Measurements from ENCODE around the gene EML1. TPM values are rescaled to one million over a fixed set of nuclear protein-coding genes. Genes with fewer than 3 reads are reported as not detected.

Gene EML1
- total and polyA plus RNA-seq, 2 of the 13 experiments (the other 11 are each of a cell fraction or from before 2014, with no cell fraction given) = 0.59 to 1.7 TPM

DNA sequence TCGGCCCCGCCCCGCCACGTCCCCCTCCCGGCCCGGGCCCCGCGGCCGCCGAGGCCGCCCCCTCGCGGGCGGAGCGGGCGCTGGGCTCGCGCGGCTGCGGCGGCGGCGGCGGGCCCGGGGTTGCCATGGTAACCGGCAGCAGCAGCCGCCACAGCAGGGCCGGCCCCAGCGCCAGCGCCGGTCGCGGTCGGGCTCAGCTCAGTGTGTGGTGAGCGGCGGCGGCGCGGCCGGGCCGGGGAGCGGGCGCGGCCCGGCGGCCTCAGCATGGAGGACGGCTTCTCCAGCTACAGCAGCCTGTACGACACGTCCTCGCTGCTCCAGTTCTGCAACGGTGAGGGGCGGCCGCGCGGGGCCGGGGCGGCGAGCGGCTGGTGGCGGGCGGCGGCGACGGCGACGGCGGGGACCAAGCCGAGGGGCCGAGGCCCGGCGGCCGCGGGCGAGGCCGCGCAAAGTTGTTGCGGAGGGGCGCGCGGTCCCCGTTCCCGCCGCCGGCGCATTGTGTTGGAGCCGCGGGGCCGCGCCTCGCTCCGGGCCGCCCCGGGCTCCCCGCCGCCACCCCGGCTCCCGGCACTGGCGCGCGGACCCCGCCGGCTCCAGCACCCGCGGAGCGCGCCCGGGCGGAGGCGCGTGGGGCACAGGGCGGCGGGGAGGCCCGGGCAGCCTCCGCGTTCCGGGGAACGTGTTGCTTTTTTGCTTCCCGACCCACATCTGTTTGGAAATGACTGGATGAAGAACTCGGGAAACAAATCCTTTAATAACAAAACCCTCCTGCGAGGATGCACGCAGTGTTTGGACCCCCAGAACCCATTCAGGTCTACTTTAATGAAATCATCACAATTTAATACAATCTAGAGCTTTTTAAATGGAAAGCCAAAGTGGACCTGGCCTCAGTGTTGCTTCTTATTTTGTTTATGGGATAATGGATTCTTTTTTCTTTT, at the start of gene EML1 (continued):
- TF ChIP-seq, protein P1, sequence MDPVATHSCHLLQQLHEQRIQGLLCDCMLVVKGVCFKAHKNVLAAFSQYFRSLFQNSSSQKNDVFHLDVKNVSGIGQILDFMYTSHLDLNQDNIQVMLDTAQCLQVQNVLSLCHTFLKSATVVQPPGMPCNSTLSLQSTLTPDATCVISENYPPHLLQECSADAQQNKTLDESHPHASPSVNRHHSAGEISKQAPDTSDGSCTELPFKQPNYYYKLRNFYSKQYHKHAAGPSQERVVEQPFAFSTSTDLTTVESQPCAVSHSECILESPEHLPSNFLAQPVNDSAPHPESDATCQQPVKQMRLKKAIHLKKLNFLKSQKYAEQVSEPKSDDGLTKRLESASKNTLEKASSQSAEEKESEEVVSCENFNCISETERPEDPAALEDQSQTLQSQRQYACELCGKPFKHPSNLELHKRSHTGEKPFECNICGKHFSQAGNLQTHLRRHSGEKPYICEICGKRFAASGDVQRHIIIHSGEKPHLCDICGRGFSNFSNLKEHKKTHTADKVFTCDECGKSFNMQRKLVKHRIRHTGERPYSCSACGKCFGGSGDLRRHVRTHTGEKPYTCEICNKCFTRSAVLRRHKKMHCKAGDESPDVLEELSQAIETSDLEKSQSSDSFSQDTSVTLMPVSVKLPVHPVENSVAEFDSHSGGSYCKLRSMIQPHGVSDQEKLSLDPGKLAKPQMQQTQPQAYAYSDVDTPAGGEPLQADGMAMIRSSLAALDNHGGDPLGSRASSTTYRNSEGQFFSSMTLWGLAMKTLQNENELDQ (CRISPR knock-in tag; IDR thresholded peaks at IDR 0.05; ENCODE audit: borderline replicate concordance) = no peak
- TF ChIP-seq, protein P2, sequence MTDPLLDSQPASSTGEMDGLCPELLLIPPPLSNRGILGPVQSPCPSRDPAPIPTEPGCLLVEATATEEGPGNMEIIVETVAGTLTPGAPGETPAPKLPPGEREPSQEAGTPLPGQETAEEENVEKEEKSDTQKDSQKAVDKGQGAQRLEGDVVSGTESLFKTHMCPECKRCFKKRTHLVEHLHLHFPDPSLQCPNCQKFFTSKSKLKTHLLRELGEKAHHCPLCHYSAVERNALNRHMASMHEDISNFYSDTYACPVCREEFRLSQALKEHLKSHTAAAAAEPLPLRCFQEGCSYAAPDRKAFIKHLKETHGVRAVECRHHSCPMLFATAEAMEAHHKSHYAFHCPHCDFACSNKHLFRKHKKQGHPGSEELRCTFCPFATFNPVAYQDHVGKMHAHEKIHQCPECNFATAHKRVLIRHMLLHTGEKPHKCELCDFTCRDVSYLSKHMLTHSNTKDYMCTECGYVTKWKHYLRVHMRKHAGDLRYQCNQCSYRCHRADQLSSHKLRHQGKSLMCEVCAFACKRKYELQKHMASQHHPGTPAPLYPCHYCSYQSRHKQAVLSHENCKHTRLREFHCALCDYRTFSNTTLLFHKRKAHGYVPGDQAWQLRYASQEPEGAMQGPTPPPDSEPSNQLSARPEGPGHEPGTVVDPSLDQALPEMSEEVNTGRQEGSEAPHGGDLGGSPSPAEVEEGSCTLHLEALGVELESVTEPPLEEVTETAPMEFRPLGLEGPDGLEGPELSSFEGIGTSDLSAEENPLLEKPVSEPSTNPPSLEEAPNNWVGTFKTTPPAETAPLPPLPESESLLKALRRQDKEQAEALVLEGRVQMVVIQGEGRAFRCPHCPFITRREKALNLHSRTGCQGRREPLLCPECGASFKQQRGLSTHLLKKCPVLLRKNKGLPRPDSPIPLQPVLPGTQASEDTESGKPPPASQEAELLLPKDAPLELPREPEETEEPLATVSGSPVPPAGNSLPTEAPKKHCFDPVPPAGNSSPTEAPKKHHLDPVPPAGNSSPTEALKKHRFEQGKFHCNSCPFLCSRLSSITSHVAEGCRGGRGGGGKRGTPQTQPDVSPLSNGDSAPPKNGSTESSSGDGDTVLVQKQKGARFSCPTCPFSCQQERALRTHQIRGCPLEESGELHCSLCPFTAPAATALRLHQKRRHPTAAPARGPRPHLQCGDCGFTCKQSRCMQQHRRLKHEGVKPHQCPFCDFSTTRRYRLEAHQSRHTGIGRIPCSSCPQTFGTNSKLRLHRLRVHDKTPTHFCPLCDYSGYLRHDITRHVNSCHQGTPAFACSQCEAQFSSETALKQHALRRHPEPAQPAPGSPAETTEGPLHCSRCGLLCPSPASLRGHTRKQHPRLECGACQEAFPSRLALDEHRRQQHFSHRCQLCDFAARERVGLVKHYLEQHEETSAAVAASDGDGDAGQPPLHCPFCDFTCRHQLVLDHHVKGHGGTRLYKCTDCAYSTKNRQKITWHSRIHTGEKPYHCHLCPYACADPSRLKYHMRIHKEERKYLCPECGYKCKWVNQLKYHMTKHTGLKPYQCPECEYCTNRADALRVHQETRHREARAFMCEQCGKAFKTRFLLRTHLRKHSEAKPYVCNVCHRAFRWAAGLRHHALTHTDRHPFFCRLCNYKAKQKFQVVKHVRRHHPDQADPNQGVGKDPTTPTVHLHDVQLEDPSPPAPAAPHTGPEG (CRISPR knock-in tag; IDR thresholded peaks at IDR 0.05) = peak; percentile 92
- TF ChIP-seq, protein P3, sequence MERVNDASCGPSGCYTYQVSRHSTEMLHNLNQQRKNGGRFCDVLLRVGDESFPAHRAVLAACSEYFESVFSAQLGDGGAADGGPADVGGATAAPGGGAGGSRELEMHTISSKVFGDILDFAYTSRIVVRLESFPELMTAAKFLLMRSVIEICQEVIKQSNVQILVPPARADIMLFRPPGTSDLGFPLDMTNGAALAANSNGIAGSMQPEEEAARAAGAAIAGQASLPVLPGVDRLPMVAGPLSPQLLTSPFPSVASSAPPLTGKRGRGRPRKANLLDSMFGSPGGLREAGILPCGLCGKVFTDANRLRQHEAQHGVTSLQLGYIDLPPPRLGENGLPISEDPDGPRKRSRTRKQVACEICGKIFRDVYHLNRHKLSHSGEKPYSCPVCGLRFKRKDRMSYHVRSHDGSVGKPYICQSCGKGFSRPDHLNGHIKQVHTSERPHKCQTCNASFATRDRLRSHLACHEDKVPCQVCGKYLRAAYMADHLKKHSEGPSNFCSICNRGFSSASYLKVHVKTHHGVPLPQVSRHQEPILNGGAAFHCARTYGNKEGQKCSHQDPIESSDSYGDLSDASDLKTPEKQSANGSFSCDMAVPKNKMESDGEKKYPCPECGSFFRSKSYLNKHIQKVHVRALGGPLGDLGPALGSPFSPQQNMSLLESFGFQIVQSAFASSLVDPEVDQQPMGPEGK (CRISPR knock-in tag; IDR thresholded peaks at IDR 0.05) = no peak
- TF ChIP-seq, protein P4, sequence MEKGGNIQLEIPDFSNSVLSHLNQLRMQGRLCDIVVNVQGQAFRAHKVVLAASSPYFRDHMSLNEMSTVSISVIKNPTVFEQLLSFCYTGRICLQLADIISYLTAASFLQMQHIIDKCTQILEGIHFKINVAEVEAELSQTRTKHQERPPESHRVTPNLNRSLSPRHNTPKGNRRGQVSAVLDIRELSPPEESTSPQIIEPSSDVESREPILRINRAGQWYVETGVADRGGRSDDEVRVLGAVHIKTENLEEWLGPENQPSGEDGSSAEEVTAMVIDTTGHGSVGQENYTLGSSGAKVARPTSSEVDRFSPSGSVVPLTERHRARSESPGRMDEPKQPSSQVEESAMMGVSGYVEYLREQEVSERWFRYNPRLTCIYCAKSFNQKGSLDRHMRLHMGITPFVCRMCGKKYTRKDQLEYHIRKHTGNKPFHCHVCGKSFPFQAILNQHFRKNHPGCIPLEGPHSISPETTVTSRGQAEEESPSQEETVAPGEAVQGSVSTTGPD (CRISPR knock-in tag; IDR thresholded peaks at IDR 0.05) = no peak
- no peak for TF ChIP-seq GATA4 (IDR thresholded peaks at IDR 0.05; ENCODE audit: borderline replicate concordance, low read depth)
- TF ChIP-seq XBP1 (CRISPR knock-in tag; IDR thresholded peaks at IDR 0.05) = no peak
- TF ChIP-seq THAP11 (CRISPR knock-in tag; IDR thresholded peaks at IDR 0.05) = no peak
